GM12873 (cell line): ENCODE results near the gene IFI27.

Source experiments
- CTCF ChIP-seq: IDR thresholded peaks from 2 replicates; pipeline ENCODE4 v1.5.1; 2012; ENCODE audit warnings: low read depth, mild to moderate bottlenecking, moderate library complexity, low read length, control low read depth; ENCODE audit not compliant: insufficient read depth; ENCODE audit errors: missing control alignments

Gene IFI27

GRCh38 chr14:94121485-94121884 lies 10.9 kb downstream of the IFI27 start:
- no peak for TF ChIP-seq CTCF

GRCh38 chr14:94122438-94122837 lies 11.9 kb downstream of the IFI27 start:
- TF ChIP-seq CTCF: no peak

- no peak for TF ChIP-seq CTCF
Measured at GRCh38 chr14:94123296-94123695, 12.8 kb downstream of the IFI27 start.

GRCh38 chr14:94123868-94124267 lies 13.3 kb downstream of the IFI27 start:
- TF ChIP-seq CTCF: no peak

- no peak for TF ChIP-seq CTCF
Measured at GRCh38 chr14:94124582-94125377, 14.2 kb downstream of the IFI27 start.

GRCh38 chr14:94125659-94126418 lies 15.3 kb downstream of the IFI27 start:
- TF ChIP-seq CTCF: no peak

GRCh38 chr14:94126419-94126677 lies 15.8 kb downstream of the IFI27 start:
- no peak for TF ChIP-seq CTCF
